SK-N-MC (cell line): Measurements from ENCODE around the gene PPM1L.

ENCODE experiments used
- EZH2 ChIP-seq: fragments of 200-600 bp; sonication (generic); IDR thresholded peaks from one replicate; pipeline ENCODE4 v1.6.1; 2017; ENCODE audit warnings: antibody characterized with exemption
- FOXP2 ChIP-seq: optimal IDR thresholded peaks from 2 replicates; pipeline ENCODE3; 2011; ENCODE audit warnings: mild to moderate bottlenecking, moderate library complexity; ENCODE audit not compliant: insufficient read depth; ENCODE audit errors: extremely low read length, control extremely low read depth
- POLR2AphosphoS5 ChIP-seq: IDR thresholded peaks from 2 replicates; pipeline ENCODE4 v1.6.1; 2012; ENCODE audit warnings: mild to moderate bottlenecking, low read depth, low read length, borderline replicate concordance

- TF ChIP-seq EZH2 (no peak), POLR2AphosphoS5 (no peak), FOXP2 (no peak)
Measured at GRCh38 chr3:161072751-161073150, 316.7 kb downstream of the PPM1L start.
